NOMO-1 (cell line): ENCODE data around the gene ZNF668.
"Not testable (repeated sequence)": the region's sequence is repeated elsewhere in the genome, so short reads cannot be mapped to it uniquely, and the experiment has no call there.

Experiments
- DNase-seq, 2 experiments: peaks; one replicate each; lab custom pipeline; 2025; ENCODE audit not compliant: unreplicated experiment in 2 of 2; lab: John Stamatoyannopoulos, UW

The ZNF668 gene

GRCh38 chr16:31100876-31101641 is 27.0 kb upstream of the ZNF668 start:
- DNase-seq: not testable (repeated sequence)

- DNase-seq: no peak
Observed at GRCh38 chr16:31099860-31100638, 26.0 kb upstream of the ZNF668 start.

- peak; percentile 99 for DNase-seq
Observed at GRCh38 chr16:31094424-31095120, 20.5 kb upstream of the ZNF668 start, which contains the start of gene VKORC1. VKORC1 (minus strand) TSS chr16:31094797; CDS start chr16:31094729, 68 bp downstream.

- DNase-seq: no peak
Observed at GRCh38 chr16:31094088-31094423, 20.0 kb upstream of the ZNF668 start.

GRCh38 chr16:31093132-31093703 is 19.2 kb upstream of the ZNF668 start:
- no peak for DNase-seq

GRCh38 chr16:31092330-31092729 is 18.3 kb upstream of the ZNF668 start:
- no peak for DNase-seq

- no peak for DNase-seq
Observed at GRCh38 chr16:31090540-31090939, 16.5 kb upstream of the ZNF668 start.

- DNase-seq: no peak
Observed at GRCh38 chr16:31089199-31089598, 15.2 kb upstream of the ZNF668 start.

- DNase-seq: no peak
Observed at GRCh38 chr16:31088459-31089183, 14.6 kb upstream of the ZNF668 start, which contains the start of gene PRSS53. PRSS53 (minus strand) TSS chr16:31088943; CDS start chr16:31088809, 134 bp downstream.

GRCh38 chr16:31087971-31088370 is 13.9 kb upstream of the ZNF668 start:
- no peak for DNase-seq

GRCh38 chr16:31087481-31087880 is 13.4 kb upstream of the ZNF668 start:
- no peak for DNase-seq

GRCh38 chr16:31086629-31086906 is 12.5 kb upstream of the ZNF668 start:
- DNase-seq: no peak

GRCh38 chr16:31085873-31086628 is 12.0 kb upstream of the ZNF668 start:
- no peak for DNase-seq

- DNase-seq: no peak
Observed at GRCh38 chr16:31085411-31085810, 11.4 kb upstream of the ZNF668 start.

GRCh38 chr16:31084584-31085302 is 10.7 kb upstream of the ZNF668 start:
- no peak for DNase-seq

GRCh38 chr16:31083981-31084380 is 9.9 kb upstream of the ZNF668 start:
- no peak for DNase-seq

- DNase-seq: no peak
Observed at GRCh38 chr16:31083556-31083955, 9.5 kb upstream of the ZNF668 start.

GRCh38 chr16:31083081-31083480 is 9.0 kb upstream of the ZNF668 start:
- no peak for DNase-seq

- DNase-seq: no peak
Observed at GRCh38 chr16:31082368-31083045, 8.5 kb upstream of the ZNF668 start.
